ENCODE measurements around the gene IARS2.
"Not testable (repeated sequence)": the region's sequence is repeated elsewhere in the genome, so short reads cannot be mapped to it uniquely, and the experiment has no call there.

The IARS2 gene

GRCh38 chr1:220169887-220170286, 76.0 kb downstream of the IARS2 start:
- DNase-seq, result not testable (repeated sequence)

- no peak for DNase-seq
Measured at GRCh38 chr1:220170836-220171526, 77.0 kb downstream of the IARS2 start.

GRCh38 chr1:220176540-220176939, 82.6 kb downstream of the IARS2 start:
- DNase-seq, result no peak

GRCh38 chr1:220182111-220182510, 88.2 kb downstream of the IARS2 start:
- no peak for DNase-seq

GRCh38 chr1:220182656-220183055, 88.7 kb downstream of the IARS2 start:
- DNase-seq, result no peak

GRCh38 chr1:220184506-220184905, 90.6 kb downstream of the IARS2 start:
- DNase-seq, result no peak

- no peak for DNase-seq
Measured at GRCh38 chr1:220186752-220187151, 92.8 kb downstream of the IARS2 start.

- DNase-seq, result no peak
Measured at GRCh38 chr1:220188538-220188937, 94.6 kb downstream of the IARS2 start.

GRCh38 chr1:220189750-220190347, 95.9 kb downstream of the IARS2 start:
- DNase-seq, result no peak

GRCh38 chr1:220195701-220196100, 101.8 kb downstream of the IARS2 start:
- DNase-seq, result no peak

Measured in CD4-positive, alpha-beta T cell treated with Interleukin-15 for 1 hour (primary cell).